ENCODE results near the gene TTC27. TPM values are rescaled to one million over a fixed set of nuclear protein-coding genes. Genes with fewer than 3 reads are reported as not detected.

TTC27 gene
- total RNA-seq, 1 donor from 2014 or later: 24.1 TPM

DNA sequence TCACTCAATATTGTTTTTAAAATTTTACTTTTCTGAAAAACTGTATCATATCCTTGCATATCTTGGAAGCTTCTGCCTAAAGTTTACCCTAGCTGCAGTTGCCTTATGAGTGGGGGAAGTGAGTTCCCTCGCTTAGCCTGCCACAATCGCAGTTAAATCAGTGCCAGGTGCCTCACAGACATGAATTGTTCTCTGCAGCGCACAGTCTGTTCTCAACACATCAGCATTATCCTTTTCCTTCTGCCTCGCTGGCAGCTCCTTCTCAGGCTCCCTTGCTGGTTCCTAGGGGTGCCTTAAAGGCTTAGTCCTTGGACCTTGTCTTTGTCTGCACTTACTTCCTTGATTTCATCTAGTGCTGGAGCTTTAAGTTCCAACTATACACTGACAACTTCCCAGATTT, 132.8 kb downstream of the TTC27 start:
- TF ChIP-seq, protein P1, sequence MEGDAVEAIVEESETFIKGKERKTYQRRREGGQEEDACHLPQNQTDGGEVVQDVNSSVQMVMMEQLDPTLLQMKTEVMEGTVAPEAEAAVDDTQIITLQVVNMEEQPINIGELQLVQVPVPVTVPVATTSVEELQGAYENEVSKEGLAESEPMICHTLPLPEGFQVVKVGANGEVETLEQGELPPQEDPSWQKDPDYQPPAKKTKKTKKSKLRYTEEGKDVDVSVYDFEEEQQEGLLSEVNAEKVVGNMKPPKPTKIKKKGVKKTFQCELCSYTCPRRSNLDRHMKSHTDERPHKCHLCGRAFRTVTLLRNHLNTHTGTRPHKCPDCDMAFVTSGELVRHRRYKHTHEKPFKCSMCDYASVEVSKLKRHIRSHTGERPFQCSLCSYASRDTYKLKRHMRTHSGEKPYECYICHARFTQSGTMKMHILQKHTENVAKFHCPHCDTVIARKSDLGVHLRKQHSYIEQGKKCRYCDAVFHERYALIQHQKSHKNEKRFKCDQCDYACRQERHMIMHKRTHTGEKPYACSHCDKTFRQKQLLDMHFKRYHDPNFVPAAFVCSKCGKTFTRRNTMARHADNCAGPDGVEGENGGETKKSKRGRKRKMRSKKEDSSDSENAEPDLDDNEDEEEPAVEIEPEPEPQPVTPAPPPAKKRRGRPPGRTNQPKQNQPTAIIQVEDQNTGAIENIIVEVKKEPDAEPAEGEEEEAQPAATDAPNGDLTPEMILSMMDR (IDR thresholded peaks at IDR 0.05; ENCODE audit: insufficient read depth, low read length, poor library complexity, severe bottlenecking): no peak
- Histone ChIP-seq H3K4me3 (ENCODE audit: low read depth, low read length) (no peak overlapping the region), H3K27me3 (ENCODE audit: control insufficient read depth, insufficient read depth, low read length) (no peaks in the 10 kb centered on the region), H3K36me3 (ENCODE audit: control insufficient read depth, insufficient read depth, low read length) (no peaks in the 10 kb centered on the region)
- no peak for DNase-seq (ENCODE audit: low read depth)

DNA sequence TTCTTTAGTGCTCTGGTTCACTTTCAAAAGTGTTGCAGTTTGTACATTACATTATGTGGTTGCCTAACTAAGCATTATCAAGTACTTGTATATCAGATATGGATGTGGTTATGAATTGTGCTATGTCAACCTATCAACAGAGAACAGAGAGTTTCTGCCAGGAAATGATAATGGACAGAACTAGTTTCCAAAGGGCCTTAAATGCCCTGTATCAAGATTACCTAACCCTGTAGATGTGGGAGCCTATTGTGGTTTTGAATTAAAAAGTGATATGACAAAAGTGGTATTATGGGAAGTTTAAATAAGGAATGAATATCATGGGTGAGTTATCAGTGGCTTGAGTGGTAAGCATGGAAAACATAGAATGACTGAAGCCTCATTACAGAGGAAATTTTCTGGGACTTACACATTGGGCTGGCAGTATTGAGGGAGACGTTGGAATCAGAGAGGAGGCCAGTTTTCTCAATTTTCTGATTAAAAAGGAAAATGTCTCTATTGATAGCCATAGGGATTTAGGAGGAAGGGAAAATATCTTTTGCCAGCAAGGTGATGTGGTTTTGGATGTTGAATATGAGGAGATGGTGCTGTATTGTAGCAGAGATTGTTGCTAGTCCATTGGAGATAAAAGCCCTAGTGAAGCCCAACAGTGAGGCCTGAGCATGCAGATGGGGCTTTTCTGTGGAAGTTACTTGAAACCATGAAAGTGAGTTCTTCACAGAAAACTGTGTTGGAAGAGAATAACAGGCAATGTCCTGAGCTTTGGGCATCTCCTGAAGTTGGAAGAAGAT, 140.7 kb downstream of the TTC27 start:
- TF ChIP-seq, protein P1 (IDR thresholded peaks at IDR 0.05; ENCODE audit: insufficient read depth, low read length, poor library complexity, severe bottlenecking): no peak
- Histone ChIP-seq H3K4me3 (ENCODE audit: low read depth, low read length) (no peak overlapping the region), H3K27me3 (ENCODE audit: control insufficient read depth, insufficient read depth, low read length) (no peaks in the 10 kb centered on the region), H3K36me3 (ENCODE audit: control insufficient read depth, insufficient read depth, low read length) (no peaks in the 10 kb centered on the region)
- no peak for DNase-seq (ENCODE audit: low read depth)

DNA sequence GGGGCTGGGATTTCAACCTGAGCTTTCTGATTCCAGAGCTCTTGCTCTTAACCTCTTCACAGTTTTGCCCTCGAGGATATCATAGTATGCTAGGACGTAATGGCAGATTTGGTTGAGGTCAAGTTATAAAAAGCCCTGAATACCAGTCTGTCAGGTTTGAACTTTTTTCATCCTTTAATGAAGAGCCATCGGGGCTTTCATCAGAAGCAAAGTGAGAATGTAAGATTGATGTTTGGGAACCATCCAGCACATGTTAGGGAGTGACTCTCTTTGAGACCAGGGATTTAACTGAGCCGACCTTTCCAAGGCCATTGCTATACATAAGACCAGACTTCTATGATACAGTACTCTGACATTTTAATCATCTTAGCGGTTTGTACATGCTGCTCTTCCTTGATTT, 142.5 kb downstream of the TTC27 start:
- H3K4me3 ChIP-seq (ENCODE audit: low read depth, low read length): no peak overlapping the region
- no peaks in the 10 kb centered on the region for H3K27me3 ChIP-seq (ENCODE audit: control insufficient read depth, insufficient read depth, low read length)
- no peaks in the 10 kb centered on the region for H3K36me3 ChIP-seq (ENCODE audit: control insufficient read depth, insufficient read depth, low read length)
- no peak for DNase-seq (ENCODE audit: low read depth)
- TF ChIP-seq, protein P1 (IDR thresholded peaks at IDR 0.05; ENCODE audit: insufficient read depth, low read length, poor library complexity, severe bottlenecking): no peak

DNA sequence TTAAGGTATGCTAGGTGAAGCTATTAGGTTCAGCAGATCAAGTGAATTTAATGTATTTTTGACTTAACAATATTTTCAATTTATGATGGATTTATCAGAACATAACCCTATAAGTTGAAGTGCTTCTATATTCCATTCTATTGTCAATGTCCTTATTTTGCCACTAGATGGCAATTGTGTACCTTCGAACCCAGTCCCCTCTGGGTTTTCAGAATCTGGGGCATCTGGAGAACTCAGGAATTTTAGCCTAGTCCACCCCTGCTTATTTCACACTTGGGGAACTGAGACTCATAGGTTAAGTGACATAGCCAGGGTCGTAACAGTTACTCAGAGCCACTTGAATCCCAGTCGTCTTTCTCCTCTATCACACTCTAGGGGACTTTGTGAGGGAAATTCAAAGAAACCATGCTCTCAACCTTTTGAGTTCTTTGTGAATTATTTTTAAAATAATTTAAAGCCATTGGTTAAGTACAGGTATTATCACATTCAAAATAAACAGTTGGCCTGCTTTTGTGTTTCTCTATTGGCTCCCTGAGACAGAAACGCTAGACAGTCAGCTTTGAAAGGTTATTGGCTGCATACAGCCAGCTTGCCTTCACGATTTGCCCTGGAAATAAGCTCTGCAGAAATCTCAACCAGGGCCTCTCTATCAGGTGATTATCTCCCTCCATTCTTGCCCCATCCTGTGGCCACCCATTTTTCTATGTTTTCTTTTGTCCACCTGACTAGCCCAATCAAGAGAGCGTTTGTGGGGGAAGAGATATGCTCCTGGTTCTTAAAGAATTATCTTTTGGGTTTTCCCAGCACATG, 145.0 kb downstream of the TTC27 start:
- DNase-seq (ENCODE audit: low read depth): peak; percentile 1
- Histone ChIP-seq H3K27me3 (ENCODE audit: control insufficient read depth, insufficient read depth, low read length) (no peaks in the 10 kb centered on the region), H3K36me3 (ENCODE audit: control insufficient read depth, insufficient read depth, low read length) (no peaks in the 10 kb centered on the region)

DNA sequence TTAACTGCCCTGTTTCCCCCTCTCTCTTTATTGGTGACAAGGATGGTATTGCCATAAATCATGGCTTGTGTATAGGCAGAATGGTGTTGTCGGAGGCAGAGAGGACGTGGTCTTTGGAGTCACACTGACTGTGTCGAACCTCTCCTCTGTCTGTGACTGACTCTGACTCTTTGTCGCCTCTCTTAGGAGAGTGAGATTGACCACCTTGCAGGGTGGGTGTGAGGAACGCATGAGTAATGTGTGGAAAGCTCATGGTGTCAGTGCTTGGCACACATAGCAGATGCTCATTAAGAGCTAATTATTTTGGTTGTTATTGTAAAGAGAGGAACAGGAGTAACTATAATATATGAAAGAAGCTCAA, 145.6 kb downstream of the TTC27 start:
- Histone ChIP-seq H3K27me3 (ENCODE audit: control insufficient read depth, insufficient read depth, low read length) (no peaks in the 10 kb centered on the region), H3K4me3 (ENCODE audit: low read depth, low read length) (no peak overlapping the region), H3K36me3 (ENCODE audit: control insufficient read depth, insufficient read depth, low read length) (no peaks in the 10 kb centered on the region)
- no peak for DNase-seq (ENCODE audit: low read depth)
- TF ChIP-seq, protein P1 (IDR thresholded peaks at IDR 0.05; ENCODE audit: insufficient read depth, low read length, poor library complexity, severe bottlenecking): no peak

More for the DNA sequence above, 145.0 kb downstream of the TTC27 start:
- no peak overlapping the region for H3K4me3 ChIP-seq (ENCODE audit: low read depth, low read length)
- TF ChIP-seq, protein P1 (IDR thresholded peaks at IDR 0.05; ENCODE audit: insufficient read depth, low read length, poor library complexity, severe bottlenecking): peak; percentile 63

Measured in kidney epithelial cell (primary cell).